Tibial artery (tissue), 4 donors: Measurements from ENCODE around the gene ITPK1.

Experiments
- DNase-seq, 2 donors: peaks; one replicate each; pipeline ENCODE4 v3.0.0-alpha.2; 2019
- H3K27ac ChIP-seq, 2 donors: fragments of 200-600 bp; sonication (generic) in 1 of 2; 1 replicate in 1 of 2; 2 replicates in 1 of 2; pipeline ENCODE4 v1.5.1; 2018 to 2019; ENCODE audit warnings: mild to moderate bottlenecking in 1 of 2
- H3K27me3 ChIP-seq, 2 donors: fragments of 200-600 bp; sonication (generic) in 1 of 2; one replicate each; pipeline versions ENCODE4 v1.5.1 to v1.6.0; 2016 to 2019
- H3K36me3 ChIP-seq, 3 donors: fragments of 200-600 bp; sonication (generic) in 2 of 3; one replicate each; pipeline ENCODE4 v1.5.1; 2016 to 2019; ENCODE audit warnings: mild to moderate bottlenecking in 2 of 3
- H3K4me1 ChIP-seq, 4 donors: fragments of 200-600 bp; sonication (generic) in 2 of 4; 1 replicate in 3 of 4; 2 replicates in 1 of 4; pipeline ENCODE4 v1.5.1; 2016 to 2019
- H3K4me3 ChIP-seq, 2 donors: fragments of 200-600 bp; sonication (generic) in 1 of 2; 1 replicate in 1 of 2; 2 replicates in 1 of 2; pipeline ENCODE4 v1.5.1; 2018 to 2019; ENCODE audit warnings: mild to moderate bottlenecking in 2 of 2
- H3K9me3 ChIP-seq, 3 donors: fragments of 200-600 bp; sonication (generic) in 1 of 3; one replicate each; pipeline ENCODE4 v1.5.1; 2016 to 2019
- CTCF ChIP-seq, 2 experiments: fragments of 200-600 bp in 1 of 2; fragments of 450-650 bp in 1 of 2; IDR thresholded peaks; one replicate each; pipeline ENCODE4 v1.5.1; 2017 to 2019; ENCODE audit warnings: antibody characterized with exemption in 2 of 2, mild to moderate bottlenecking in 1 of 2, moderate library complexity in 1 of 2
- intact Hi-C: fragments of 100-400 bp; cut with DNase I; formaldehyde crosslinking; loops from one replicate; pipeline ENCODE4 v1.15.0; 2023; ENCODE audit warnings: low total_unique reads

The ITPK1 gene

GRCh38 chr14:92927349-92928257 is 188.1 kb downstream of the ITPK1 start:
- no peak overlapping the region for H3K27ac ChIP-seq
- intact Hi-C loops, result no loop called here

GRCh38 chr14:92926931-92927330 is 188.8 kb downstream of the ITPK1 start:
- no peak for DNase-seq
- Histone ChIP-seq H3K36me3 (no peaks in the 10 kb centered on the region), H3K27ac (no peak overlapping the region), H3K27me3 (peaks cover 0 to 20% of the 10 kb centered on the region in 2 donors), H3K9me3 (no peaks in the 10 kb centered on the region), H3K4me3 (no peak overlapping the region), H3K4me1 (peaks cover 0 to 7% (median 0%) of the 10 kb centered on the region in 4 donors)
- no peak for TF ChIP-seq CTCF (IDR thresholded peaks at IDR 0.05)
- intact Hi-C loops, result no loop called here

More at GRCh38 chr14:92927349-92928257, 188.1 kb downstream of the ITPK1 start:
- Histone ChIP-seq H3K4me3 (no peak overlapping the region), H3K9me3 (no peaks in the 10 kb centered on the region), H3K27me3 (peaks cover 0 to 14% of the 10 kb centered on the region in 2 donors), H3K36me3 (no peaks in the 10 kb centered on the region), H3K4me1 (peaks cover 0 to 7% (median 0%) of the 10 kb centered on the region in 4 donors)
- no peak for DNase-seq
- no peak for TF ChIP-seq CTCF (IDR thresholded peaks at IDR 0.05)

- H3K27ac ChIP-seq, result no peak overlapping the region
- H3K27me3 ChIP-seq, result peaks cover 0 to 23% of the 10 kb centered on the region in 2 donors
- intact Hi-C loops, result no loop called here
- no peak overlapping the region for H3K4me3 ChIP-seq
- no peaks in the 10 kb centered on the region for H3K36me3 ChIP-seq
- no peak for TF ChIP-seq CTCF (IDR thresholded peaks at IDR 0.05)
- H3K9me3 ChIP-seq, result no peaks in the 10 kb centered on the region
- H3K4me1 ChIP-seq, result peaks cover 0 to 7% (median 0%) of the 10 kb centered on the region in 4 donors
- DNase-seq, result no peak
Observed at GRCh38 chr14:92926180-92926845, 189.4 kb downstream of the ITPK1 start.

- Histone ChIP-seq H3K27me3 (peaks cover 0 to 23% of the 10 kb centered on the region in 2 donors), H3K4me1 (peaks cover 0 to 7% (median 0%) of the 10 kb centered on the region in 4 donors), H3K36me3 (no peaks in the 10 kb centered on the region), H3K4me3 (no peak overlapping the region), H3K9me3 (no peaks in the 10 kb centered on the region), H3K27ac (no peak overlapping the region)
- no peak for DNase-seq
- TF ChIP-seq CTCF (IDR thresholded peaks at IDR 0.05), result no peak
- intact Hi-C loops, result no loop called here
Observed at GRCh38 chr14:92925446-92925845, 190.3 kb downstream of the ITPK1 start.

GRCh38 chr14:92924247-92924646 is 191.5 kb downstream of the ITPK1 start:
- no peak for DNase-seq
- no peak for TF ChIP-seq CTCF (IDR thresholded peaks at IDR 0.05)
- Histone ChIP-seq H3K9me3 (no peaks in the 10 kb centered on the region), H3K4me1 (peaks cover 0 to 7% (median 0%) of the 10 kb centered on the region in 4 donors), H3K27ac (no peak overlapping the region), H3K36me3 (no peaks in the 10 kb centered on the region), H3K27me3 (peaks cover 0 to 23% of the 10 kb centered on the region in 2 donors), H3K4me3 (no peak overlapping the region)
- intact Hi-C loops, result no loop called here
